OCI-LY7 (cell line): Measurements from ENCODE around the gene SYCP3. TPM values are rescaled to one million over a fixed set of nuclear protein-coding genes. Genes with fewer than 3 reads are reported as not detected.

ENCODE experiments used
- BruUV-seq: library from RNA; stranded (reverse); fragments of 400-500 nt; replicated peaks from 2 replicates; lab custom pipeline; 2021; lab: Mats Ljungman, UMichigan
- CTCF ChIA-PET: fragments of 300-600 bp; sonication (Branson Sonifier 250); formaldehyde crosslinking; loops from one replicate; lab custom pipeline; 2022; ENCODE audit warnings: antibody characterized with exemption; ENCODE audit not compliant: unreplicated experiment; lab: Charles Lee
- POLR2A ChIA-PET: fragments of 300-600 bp; sonication (Branson Sonifier 250); formaldehyde crosslinking; loops from one replicate; lab custom pipeline; 2022; ENCODE audit warnings: antibody characterized with exemption; lab: Charles Lee
- DNase-seq: peaks from one replicate; pipeline ENCODE4 v3.0.0-alpha.2; 2015; ENCODE audit warnings: low spot score
- H2AFZ ChIP-seq: fragments of 200-600 bp; sonication (generic), shearing (Covaris generic); 2 replicates; pipeline ENCODE4 v1.6.1; 2014; ENCODE audit warnings: mild to moderate bottlenecking, antibody characterized with exemption, low read length, moderate library complexity
- H3K27ac ChIP-seq: fragments of 200-600 bp; sonication (generic); 2 replicates; pipeline ENCODE4 v1.5.1; 2014; ENCODE audit warnings: mixed run types, low read depth, mild to moderate bottlenecking, moderate library complexity, low read length, inconsistent platforms; ENCODE audit not compliant: poor library complexity, severe bottlenecking
- H3K36me3 ChIP-seq: fragments of 200-600 bp; sonication (generic); 2 replicates; pipeline ENCODE4 v1.6.1; 2014; ENCODE audit warnings: mild to moderate bottlenecking, antibody characterized with exemption, low read length, moderate library complexity, mixed read lengths; ENCODE audit not compliant: insufficient read depth
- H3K4me1 ChIP-seq: fragments of 200-600 bp; sonication (generic); 2 replicates; pipeline ENCODE4 v1.5.1; 2014; ENCODE audit warnings: mild to moderate bottlenecking, low read length; ENCODE audit not compliant: insufficient read depth, poor library complexity, severe bottlenecking
- H3K4me2 ChIP-seq: fragments of 200-600 bp; sonication (generic); 2 replicates; pipeline ENCODE4 v1.6.1; 2014; ENCODE audit warnings: mild to moderate bottlenecking, low read length
- H3K4me3 ChIP-seq: fragments of 200-600 bp; sonication (generic); 2 replicates; pipeline ENCODE4 v1.5.1; 2014; ENCODE audit warnings: mild to moderate bottlenecking, low read depth, low read length; ENCODE audit not compliant: poor library complexity, severe bottlenecking
- H3K79me2 ChIP-seq: fragments of 200-600 bp; sonication (generic); 2 replicates; pipeline ENCODE4 v1.6.1; 2016; ENCODE audit warnings: low read depth, mild to moderate bottlenecking, low read length, moderate library complexity, mixed read lengths; ENCODE audit not compliant: insufficient read depth
- H3K9me2 ChIP-seq: fragments of 200-600 bp; sonication (generic); 2 replicates; pipeline ENCODE4 v1.6.1; 2016; ENCODE audit warnings: mild to moderate bottlenecking, low read length, mixed read lengths; ENCODE audit not compliant: insufficient read depth
- H3K9me3 ChIP-seq: fragments of 200-600 bp; sonication (generic); 2 replicates; pipeline ENCODE4 v1.6.1; 2014; ENCODE audit warnings: mild to moderate bottlenecking, mixed run types, low read length, mixed read lengths
- H4K20me1 ChIP-seq: fragments of 200-600 bp; sonication (generic); 2 replicates; pipeline ENCODE4 v1.6.1; 2014; ENCODE audit warnings: mild to moderate bottlenecking, antibody characterized with exemption, low read length, moderate library complexity, mixed read lengths; ENCODE audit not compliant: insufficient read depth
- EZH2phosphoT487 ChIP-seq: fragments of 200-600 bp; sonication (generic); IDR thresholded peaks from 2 replicates; pipeline ENCODE4 v1.6.1; 2018; ENCODE audit warnings: low read depth, borderline replicate concordance, mild to moderate bottlenecking, mixed run types, antibody characterized with exemption, low read length, moderate library complexity, mixed read lengths
- intact Hi-C: fragments of 100-400 bp; cut with micrococcal nuclease; formaldehyde crosslinking; loops from one replicate; pipeline ENCODE4 v1.10.0; 2022; ENCODE audit not compliant: unreplicated experiment
- total RNA-seq, 2 experiments: library from RNA; depleted of rRNA in 1 of 2; stranded (reverse); fragments of >200 nt in 1 of 2; shearing (Covaris generic) in 1 of 2; gene quantifications; 2 replicates each; pipeline ENCODE4 v1.2.3, GENCODE V29; 2014 to 2022
- TF ChIP-seq, protein P1 (sequence below): fragments of 200-600 bp; sonication (generic); conservative IDR thresholded peaks from 2 replicates; pipeline ENCODE4 v1.5.1; 2014; ENCODE audit warnings: mild to moderate bottlenecking, antibody characterized with exemption, low read length, moderate library complexity, mixed read lengths

Gene SYCP3
- total RNA-seq, 2 experiments from 2014 or later, result 0.13 to 0.36 TPM

DNA sequence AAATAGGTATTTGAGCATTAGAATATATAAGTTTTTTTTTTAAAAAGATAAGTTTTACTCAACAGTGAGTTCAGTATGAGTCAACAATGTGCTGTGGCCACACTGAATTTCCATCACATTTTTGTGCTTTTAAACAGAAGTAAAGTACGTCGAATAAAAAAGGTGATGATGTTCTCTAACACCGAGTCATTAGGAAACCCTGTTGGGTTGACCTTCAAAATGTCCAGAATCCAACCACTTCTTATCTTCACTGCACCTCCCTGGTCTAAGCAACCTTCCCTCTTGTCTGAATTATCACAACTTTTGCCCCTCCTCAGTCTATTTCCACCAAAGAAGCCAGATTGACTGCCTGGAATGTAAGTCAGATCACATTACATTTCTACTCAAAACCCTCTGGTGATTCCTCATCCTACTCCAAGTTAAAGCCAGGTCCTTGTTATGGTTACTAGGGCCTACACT, 43.0 kb upstream of the SYCP3 start:
- peaks cover 41% of the 10 kb centered on the region for H3K36me3 ChIP-seq
- no peak overlapping the region for H3K4me2 ChIP-seq
- H3K27ac ChIP-seq, result no peak overlapping the region
- intact Hi-C loops, result no loop called here
- no peak for TF ChIP-seq EZH2phosphoT487
- TF ChIP-seq, protein P1, sequence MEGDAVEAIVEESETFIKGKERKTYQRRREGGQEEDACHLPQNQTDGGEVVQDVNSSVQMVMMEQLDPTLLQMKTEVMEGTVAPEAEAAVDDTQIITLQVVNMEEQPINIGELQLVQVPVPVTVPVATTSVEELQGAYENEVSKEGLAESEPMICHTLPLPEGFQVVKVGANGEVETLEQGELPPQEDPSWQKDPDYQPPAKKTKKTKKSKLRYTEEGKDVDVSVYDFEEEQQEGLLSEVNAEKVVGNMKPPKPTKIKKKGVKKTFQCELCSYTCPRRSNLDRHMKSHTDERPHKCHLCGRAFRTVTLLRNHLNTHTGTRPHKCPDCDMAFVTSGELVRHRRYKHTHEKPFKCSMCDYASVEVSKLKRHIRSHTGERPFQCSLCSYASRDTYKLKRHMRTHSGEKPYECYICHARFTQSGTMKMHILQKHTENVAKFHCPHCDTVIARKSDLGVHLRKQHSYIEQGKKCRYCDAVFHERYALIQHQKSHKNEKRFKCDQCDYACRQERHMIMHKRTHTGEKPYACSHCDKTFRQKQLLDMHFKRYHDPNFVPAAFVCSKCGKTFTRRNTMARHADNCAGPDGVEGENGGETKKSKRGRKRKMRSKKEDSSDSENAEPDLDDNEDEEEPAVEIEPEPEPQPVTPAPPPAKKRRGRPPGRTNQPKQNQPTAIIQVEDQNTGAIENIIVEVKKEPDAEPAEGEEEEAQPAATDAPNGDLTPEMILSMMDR, result no peak
- no peaks in the 10 kb centered on the region for H3K9me2 ChIP-seq
- H3K4me1 ChIP-seq, result peaks cover 16% of the 10 kb centered on the region
- no peak overlapping the region for H3K4me3 ChIP-seq
- H3K79me2 ChIP-seq, result no peaks in the 10 kb centered on the region
- no peaks in the 10 kb centered on the region for H3K9me3 ChIP-seq
- no peak for DNase-seq
- H2AFZ ChIP-seq, result no peak overlapping the region
- CTCF ChIA-PET, result no interaction called here
- POLR2A ChIA-PET, result interaction anchor here (3.9 kb wide), 1 partner anchor 45 kb away, joined by 24 read pairs; no protein-coding TSS in a partner anchor
- no peaks in the 10 kb centered on the region for H4K20me1 ChIP-seq
- BruUV-seq, result no TSS peak

DNA sequence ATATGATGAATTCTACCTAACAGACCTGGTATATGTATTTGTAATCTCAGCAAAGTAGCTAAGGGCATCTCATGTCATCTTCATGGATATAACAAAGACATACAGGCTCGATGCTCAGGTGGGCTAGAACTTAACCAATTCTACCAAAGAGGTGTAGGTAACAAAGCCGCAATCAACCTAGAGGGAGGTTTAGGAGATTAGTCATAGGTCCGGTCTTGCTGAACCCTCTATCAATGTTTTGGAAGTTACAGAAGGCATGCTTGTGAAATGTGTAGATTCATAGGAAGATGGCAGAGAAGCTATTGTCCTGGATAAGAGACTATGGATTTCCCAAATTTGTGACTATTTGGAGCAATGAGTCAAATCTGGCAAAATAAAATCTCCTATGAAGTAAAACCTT, 42.6 kb upstream of the SYCP3 start:
- Histone ChIP-seq H3K27ac (no peak overlapping the region), H3K4me3 (no peak overlapping the region), H2AFZ (no peak overlapping the region), H3K36me3 (peaks cover 37% of the 10 kb centered on the region), H3K4me1 (peaks cover 16% of the 10 kb centered on the region), H3K79me2 (no peaks in the 10 kb centered on the region), H4K20me1 (no peaks in the 10 kb centered on the region), H3K4me2 (no peak overlapping the region), H3K9me2 (no peaks in the 10 kb centered on the region), H3K9me3 (no peaks in the 10 kb centered on the region)
- intact Hi-C loops, result no loop called here
- ChIA-PET POLR2A (interaction anchor here (3.2 to 3.9 kb wide), 2 partner anchors 45 to 49 kb away, joined by 24 to 29 read pairs; partner anchors contain the start of gene GNPTAB), CTCF (no interaction called here)
- DNase-seq, result no peak
- TF ChIP-seq, protein P1, result no peak
- TF ChIP-seq EZH2phosphoT487, result no peak
- no TSS peak for BruUV-seq

DNA sequence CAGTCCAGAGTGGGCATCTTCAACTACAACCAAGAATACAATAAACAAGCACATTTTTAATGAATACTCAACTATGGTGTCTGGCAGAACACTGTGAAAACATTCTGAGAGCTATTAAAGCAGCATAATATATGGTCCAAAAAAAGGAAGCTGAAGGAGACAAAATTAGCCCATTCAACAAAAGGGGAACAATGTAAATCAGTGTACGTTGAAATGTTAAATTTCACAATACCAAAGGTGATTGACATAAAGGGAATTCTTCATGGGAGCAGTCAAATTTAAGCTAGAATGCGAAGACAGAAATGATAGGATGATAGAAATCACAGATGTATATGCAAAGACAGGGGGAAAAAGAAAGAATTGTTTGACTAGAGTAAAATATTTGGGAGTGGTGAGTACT, 41.3 kb upstream of the SYCP3 start:
- Histone ChIP-seq H3K9me3 (no peaks in the 10 kb centered on the region), H3K4me2 (peak overlapping the region; percentile 49), H3K79me2 (no peaks in the 10 kb centered on the region), H3K27ac (no peak overlapping the region), H2AFZ (no peak overlapping the region), H3K4me1 (peaks cover 23% of the 10 kb centered on the region), H4K20me1 (no peaks in the 10 kb centered on the region), H3K36me3 (peaks cover 47% of the 10 kb centered on the region), H3K4me3 (no peak overlapping the region), H3K9me2 (no peaks in the 10 kb centered on the region)
- intact Hi-C loops, result no loop called here
- ChIA-PET CTCF (interaction anchor here (0.7 to 1.9 kb wide), 4 partner anchors 9 to 50 kb away, joined by 3 to 7 read pairs (median 6); partner anchors contain the start of gene GNPTAB), POLR2A (interaction anchor here (0.6 to 3.9 kb wide), 15 partner anchors 8 to 914 kb away, joined by 3 to 29 read pairs (median 3); partner anchors contain the start of gene GNPTAB)
- TF ChIP-seq, protein P1, result 0 out of 2 replicates have a peak, but pooled peaks have one; percentile 16
- no peak for TF ChIP-seq EZH2phosphoT487
- peak; percentile 32 for DNase-seq
- BruUV-seq, result no TSS peak
